HFF-Myc (cell line): ENCODE measurements around the gene ZDHHC12.

Source experiments
- DNase-seq: peaks from one replicate; pipeline ENCODE4 v3.0.0-alpha.2; 2011; ENCODE audit warnings: low read depth; ENCODE audit errors: extremely low read depth
- H3K4me3 ChIP-seq: replicated peaks from 2 replicates; pipeline ENCODE4 v1.5.1; 2011; ENCODE audit warnings: low read depth, mild to moderate bottlenecking, control low read depth, low read length
- CTCF ChIP-seq: IDR thresholded peaks from 2 replicates; pipeline ENCODE4 v1.5.1; 2012; ENCODE audit warnings: mild to moderate bottlenecking, low read depth, low read length, control low read depth; ENCODE audit errors: missing control alignments

ZDHHC12 gene

GRCh38 chr9:128712451-128713410 lies 11.2 kb downstream of the ZDHHC12 start:
- TF ChIP-seq CTCF, result no peak
- no peak for DNase-seq
- H3K4me3 ChIP-seq, result no peak overlapping the region

- no peak for DNase-seq
- no peak for TF ChIP-seq CTCF
- no peak overlapping the region for H3K4me3 ChIP-seq
These were observed 16.5 kb downstream of the ZDHHC12 start for GRCh38 chr9:128707446-128707845.

GRCh38 chr9:128706671-128707381 lies 17.1 kb downstream of the ZDHHC12 start:
- no peak for TF ChIP-seq CTCF
- no peak for DNase-seq
- no peak overlapping the region for H3K4me3 ChIP-seq

GRCh38 chr9:128706045-128706444 lies 17.9 kb downstream of the ZDHHC12 start:
- H3K4me3 ChIP-seq, result no peak overlapping the region
- DNase-seq, result no peak
- no peak for TF ChIP-seq CTCF

GRCh38 chr9:128705051-128705965 lies 18.6 kb downstream of the ZDHHC12 start:
- no peak for DNase-seq
- no peak for TF ChIP-seq CTCF
- H3K4me3 ChIP-seq, result no peak overlapping the region

GRCh38 chr9:128704356-128704670 lies 19.6 kb downstream of the ZDHHC12 start:
- no peak overlapping the region for H3K4me3 ChIP-seq
- DNase-seq, result no peak
- no peak for TF ChIP-seq CTCF
